GM18498 (cell line): ENCODE results near the gene PEAK1.

ENCODE experiments used
- ATAC-seq: cut with Tn5 transposase; IDR thresholded peaks from one replicate; pipeline ENCODE4 v1.9.1; 2021; ENCODE audit warnings: mild to moderate bottlenecking, moderate library complexity; ENCODE audit not compliant: unreplicated experiment

Gene PEAK1

DNA sequence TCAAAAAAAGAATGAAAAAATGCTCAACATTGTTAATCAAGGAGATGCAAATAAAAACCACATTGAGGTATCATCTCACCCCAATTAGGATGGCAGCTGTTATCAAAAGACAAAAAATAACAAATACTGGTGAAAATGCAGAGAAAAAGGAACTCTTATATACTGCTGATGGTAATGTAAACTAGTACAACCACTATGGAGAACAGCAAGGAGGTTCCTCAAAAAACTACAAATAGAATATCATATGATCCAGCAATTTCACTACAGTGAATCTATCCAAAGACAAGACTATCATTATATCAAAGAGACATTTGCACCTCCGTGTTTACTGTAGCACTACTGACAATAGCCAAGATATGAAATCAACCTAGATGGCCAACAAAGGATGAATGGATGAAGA is 58.4 kb downstream of the PEAK1 start:
- no peak for ATAC-seq

DNA sequence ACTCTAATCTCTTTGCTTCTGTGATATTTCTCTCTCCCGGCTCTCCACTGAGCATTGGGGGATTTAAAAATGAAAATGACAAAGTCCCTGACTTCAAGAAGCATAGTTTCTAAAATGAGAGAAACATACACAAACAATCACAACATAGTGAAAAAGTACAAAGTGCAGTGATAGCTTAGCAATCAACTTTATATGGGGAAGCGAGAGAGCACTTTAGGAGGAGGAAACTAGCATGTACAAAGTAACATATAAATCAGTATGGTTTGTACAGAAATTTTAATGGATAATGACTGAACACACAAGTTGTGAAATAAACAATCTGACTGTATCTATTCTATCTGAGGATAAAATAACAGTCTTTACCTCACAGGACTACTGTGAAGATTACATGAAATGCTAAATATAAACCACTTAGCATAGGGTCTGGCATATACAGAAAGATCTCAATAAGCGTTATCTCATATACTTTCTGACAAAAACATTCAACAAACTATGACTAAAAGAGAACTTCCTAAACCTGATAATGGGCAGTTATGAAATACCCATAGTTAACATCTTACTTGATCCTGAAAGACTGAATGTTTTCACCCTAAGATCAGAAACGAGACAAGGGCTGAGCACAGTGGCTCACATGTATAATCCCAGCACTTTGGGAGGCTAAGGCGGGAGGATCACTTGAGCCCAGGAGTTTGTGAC is 61.2 kb downstream of the PEAK1 start:
- ATAC-seq: no peak

DNA sequence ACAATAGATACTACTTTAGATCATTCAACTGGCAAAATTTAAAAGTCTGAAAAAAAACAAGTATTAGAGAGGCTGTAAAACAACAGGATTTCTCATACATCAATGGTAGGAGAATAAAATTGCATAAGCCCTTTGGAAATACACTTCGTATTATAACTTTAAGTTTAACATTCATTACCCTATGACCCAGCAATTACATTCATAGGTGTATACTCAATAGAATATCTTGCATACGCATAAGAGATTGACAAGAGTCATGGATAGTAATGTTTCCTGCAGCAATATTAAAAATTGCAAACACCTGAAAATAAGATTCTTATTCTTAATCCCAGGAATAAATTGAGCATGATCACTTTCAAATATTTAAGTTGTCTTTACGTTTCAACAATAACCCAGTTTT is 63.6 kb downstream of the PEAK1 start:
- no peak for ATAC-seq

DNA sequence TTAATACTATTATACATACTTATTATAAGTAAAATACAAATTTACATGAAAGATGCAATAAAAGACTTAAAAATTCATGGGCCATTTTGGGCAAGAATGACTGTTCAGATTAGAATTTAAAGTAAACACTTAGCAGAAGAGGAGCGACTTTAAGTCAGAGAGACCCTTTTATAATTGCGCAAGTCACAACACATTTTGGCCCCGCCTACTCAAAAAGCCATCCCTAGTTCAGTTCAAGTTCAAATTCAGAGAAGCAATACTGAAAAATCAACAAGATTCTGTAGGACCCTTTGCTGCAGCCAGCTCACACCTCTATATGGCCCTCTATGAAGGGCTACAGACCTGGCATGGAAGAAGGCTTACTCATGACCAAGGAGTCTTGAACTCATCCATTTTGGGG is 64.6 kb downstream of the PEAK1 start:
- ATAC-seq: no peak

DNA sequence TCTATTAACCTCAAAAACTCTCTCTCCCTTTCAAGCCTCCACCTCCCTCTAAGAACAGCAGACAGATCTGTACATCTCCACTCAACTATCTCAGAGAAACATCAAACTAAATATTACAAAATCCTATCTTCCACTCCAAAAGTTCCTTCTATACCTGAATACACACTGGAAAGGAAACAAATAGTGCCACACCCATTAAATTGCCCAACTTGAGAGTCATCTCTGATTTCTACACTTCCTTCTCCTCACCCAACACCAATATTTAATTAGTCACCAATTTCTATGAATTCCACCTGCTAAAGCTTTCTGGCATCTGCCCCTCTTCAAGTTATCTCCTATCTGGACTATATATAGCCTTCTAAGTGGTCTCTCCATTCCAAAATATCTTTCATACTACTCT is 65.8 kb downstream of the PEAK1 start:
- ATAC-seq: no peak

DNA sequence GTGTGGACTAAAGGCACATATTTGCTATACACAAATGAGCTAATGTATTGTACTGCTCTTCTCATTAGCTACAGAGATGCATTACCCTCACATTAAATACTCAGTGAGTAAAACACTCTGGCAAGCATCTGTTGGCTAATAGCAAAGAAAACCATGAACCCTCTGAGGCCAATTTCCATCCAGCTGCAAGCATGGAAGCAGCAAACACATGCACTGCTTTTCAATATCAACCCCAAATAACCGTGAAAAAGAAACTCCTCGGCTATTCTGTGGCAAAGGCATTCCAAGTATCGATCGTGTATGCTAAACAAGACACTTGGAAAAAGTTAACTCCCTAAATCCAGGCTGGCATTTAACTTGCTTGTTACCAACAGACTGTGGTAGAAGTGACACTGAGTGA is 67.0 kb downstream of the PEAK1 start:
- no peak for ATAC-seq

DNA sequence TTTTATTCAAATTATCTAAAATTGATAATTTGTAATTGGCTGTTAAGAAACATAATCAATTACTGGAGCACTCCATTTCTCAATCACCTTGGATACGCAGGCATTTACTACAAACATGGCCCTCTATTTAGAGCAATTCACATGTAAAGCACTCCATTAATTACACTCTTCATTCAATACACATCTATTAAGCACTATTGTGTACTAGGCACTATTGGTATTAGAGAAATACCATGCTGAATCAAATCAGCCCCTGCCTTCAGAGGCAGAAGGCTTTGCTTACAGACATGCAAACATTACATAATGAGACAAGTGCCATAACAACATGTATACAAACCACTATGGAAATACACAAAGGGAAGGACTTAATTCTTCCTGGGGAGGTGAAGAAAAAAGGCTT is 69.1 kb downstream of the PEAK1 start:
- no peak for ATAC-seq

DNA sequence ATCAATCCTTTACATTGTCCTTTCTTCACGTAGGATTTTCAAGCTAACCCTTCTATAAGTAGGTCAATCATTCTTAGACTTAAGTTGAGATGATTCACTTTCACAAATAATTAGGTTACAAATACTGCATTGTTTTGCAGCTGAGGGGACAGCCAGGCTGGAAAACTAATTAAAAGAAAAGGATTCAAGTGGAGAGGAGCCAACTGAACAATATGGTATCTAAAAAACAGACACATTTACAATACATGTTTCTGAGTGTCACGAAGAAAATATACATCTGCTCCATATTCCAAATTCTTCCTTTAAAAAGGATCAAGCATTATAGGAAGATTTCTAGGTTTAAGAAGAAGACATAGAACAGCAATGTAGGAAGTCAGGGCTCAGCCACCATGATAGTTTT is 70.2 kb downstream of the PEAK1 start:
- no peak for ATAC-seq

DNA sequence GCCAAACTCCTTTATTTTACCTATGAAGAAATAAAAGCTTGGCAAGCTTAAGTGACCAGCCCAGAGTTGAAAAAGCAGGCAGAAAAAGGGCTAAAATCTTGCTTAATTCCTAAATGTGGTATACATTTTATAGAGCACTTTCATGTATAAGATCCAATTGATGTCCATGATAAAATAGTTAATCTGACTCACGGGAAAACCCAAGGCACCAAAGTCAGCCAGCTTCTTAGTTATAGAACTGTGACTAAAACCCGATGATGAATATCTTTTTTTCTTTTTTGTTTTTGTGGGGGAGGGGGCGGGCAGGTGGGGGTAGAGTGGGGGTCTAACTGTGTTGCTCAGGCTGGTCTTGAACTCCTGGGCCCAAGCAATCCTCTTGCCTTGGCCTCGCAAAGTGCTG is 71.4 kb downstream of the PEAK1 start:
- no peak for ATAC-seq

DNA sequence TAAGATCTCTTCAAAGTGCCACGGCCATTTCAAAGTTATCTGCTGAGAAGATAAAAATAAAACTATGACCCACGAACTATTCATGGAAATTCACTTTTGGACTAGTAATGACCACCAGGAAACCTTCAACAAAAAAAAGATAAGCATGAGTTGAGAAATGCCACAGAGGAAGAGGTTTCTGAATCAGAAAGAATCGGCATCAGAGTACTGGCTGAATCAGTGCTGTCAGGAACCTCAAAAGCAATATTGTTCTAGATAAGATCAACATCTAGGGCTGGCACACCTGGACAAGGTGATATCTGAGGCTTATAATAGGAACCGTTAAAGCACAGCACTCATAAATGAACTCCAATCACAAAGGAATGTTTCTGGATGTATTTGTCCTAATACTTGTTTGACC is 72.7 kb downstream of the PEAK1 start:
- ATAC-seq: no peak

DNA sequence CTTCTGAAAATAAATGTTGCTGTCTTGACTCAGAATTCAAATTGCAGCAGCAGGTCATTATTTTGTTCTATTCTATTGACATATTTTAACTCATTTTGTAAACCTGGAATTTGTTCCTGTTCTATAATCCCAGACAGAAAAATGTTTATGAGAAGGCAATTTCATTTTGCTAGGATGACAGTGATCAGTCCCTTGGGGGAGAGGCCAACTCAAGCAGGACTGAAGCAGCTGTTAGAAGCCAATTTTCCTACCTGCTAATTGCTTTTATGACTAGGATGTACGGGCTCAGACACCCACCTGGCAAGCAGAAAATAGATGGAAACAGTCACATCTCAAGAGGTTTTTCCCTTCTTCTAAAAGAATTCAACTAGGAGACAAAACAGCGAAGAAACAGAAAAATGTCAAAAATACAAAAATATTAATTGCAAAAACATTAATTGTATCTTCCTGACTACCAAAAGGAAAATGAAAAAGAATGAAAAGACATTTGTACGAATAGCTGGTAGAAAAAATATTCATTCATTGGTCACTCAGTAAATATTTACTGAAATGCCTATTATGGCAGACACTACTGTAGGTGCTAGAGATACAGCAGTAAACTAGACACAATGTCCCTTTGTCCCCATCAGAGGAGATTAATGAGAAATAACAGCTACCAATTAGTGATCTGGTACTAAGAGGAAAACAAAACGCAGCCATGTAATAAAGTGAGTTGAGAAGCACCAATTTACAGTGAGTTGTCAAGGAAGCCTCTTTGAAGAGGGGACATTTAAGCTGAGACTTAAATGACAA is 73.5 kb downstream of the PEAK1 start:
- no peak for ATAC-seq

DNA sequence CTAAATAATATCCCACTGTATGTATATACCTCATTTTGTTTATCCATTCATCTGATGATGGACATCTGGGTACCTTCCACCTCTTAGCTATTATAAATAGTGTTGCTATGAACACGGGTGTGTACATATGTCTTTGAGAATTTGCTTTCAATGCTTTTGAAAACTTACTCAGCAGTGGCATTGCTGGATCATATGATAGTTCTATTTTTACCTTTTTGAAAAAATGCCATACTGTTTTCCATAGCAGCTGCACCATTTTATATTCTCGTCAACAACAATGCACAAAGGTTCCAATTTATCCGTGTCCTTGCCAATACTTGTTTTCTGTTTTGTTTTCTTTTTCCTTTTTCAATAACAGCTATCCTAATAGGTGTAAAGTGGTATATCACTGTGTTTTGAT is 77.1 kb downstream of the PEAK1 start:
- ATAC-seq: no peak

DNA sequence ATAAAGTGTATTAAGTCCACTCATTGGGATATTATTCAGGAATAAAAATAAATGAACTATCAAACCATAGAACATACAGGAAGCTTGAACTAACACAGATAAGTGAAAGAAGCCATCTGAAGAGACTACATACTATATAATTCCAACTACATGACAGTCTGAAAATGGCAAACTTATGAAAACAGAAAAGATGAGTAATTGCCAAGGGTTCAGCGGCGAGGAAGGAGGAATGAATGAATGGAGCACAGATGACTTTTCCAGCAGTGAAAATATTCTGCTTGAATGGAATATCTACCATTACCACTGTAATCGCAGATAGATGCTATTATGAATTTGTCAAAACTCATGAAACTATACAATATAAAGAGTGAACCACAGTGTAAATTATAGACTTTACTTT is 79.7 kb downstream of the PEAK1 start:
- ATAC-seq: no peak

DNA sequence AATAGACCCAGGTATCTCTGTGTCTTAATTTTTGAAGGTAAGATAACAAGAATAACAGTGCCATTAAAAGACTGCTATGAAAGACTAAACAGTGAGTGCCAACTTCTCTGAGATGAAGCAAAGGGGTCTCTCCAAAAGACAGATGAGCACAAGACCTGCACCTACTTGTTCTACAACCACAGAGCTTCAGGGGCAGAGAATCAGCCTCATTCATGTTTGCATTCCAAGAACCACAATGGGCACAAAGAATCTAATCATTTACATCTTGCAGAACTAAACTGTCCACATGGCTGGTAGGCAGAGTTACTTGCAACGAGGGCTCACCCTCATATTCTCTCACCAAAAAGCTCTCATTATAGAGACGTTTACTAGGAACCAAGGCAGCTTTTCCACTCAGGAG is 83.9 kb downstream of the PEAK1 start:
- ATAC-seq: no peak

DNA sequence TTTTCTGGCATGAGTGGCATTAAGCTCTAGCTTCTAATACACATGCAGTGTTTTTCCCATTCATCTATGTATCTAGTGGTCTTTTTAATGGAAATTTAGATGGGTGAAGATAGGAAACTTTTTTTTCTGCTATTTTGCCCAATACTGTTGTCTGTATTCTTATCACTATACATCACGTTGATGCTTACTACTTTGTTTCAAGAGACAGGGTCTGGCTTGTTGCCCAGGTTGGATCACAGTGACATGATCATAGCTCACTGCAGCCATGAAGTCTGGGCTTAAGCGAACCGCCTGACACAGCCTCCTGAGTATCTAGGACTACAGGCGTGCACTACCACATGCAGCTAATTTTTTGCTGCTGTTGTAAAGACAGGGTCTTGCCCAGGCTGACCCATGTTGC is 84.6 kb downstream of the PEAK1 start:
- ATAC-seq: no peak

DNA sequence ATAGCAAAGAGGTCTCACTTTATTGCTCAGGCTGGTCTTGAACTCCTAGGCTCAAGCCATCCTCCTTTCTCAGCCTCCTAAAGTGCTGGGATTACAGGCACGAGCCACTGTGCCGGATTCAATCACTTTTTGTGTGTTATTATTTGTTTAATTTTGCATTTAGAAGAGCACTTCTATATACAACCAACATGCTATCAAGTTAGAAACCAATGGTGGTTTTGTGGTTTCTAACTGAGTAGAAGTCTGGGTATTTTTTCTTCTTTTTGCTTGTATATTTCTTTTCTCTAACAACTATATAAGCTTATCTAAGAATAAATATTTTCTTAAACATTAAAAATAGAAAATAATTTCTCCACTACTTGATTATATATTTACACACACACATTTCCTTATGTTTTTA is 86.7 kb downstream of the PEAK1 start:
- ATAC-seq: no peak

DNA sequence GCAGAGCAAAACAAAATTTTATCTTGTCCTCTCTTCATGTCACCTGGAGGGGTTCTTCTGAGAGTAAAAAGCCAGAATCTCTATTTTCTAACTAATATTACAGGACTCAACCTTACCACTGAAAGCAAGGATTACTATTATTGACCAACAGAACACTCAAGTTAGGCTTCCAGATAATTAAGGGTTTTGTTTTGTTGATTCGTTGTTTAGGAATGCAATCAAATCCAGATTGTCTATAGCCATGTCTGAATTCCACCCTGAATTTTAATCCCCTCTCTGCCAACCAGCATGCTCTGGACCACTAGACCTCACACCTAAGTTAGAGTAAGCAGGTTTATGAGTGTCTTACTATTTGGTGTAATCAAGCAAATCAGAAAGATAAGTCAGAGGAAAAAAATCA is 90.7 kb downstream of the PEAK1 start:
- ATAC-seq: no peak

DNA sequence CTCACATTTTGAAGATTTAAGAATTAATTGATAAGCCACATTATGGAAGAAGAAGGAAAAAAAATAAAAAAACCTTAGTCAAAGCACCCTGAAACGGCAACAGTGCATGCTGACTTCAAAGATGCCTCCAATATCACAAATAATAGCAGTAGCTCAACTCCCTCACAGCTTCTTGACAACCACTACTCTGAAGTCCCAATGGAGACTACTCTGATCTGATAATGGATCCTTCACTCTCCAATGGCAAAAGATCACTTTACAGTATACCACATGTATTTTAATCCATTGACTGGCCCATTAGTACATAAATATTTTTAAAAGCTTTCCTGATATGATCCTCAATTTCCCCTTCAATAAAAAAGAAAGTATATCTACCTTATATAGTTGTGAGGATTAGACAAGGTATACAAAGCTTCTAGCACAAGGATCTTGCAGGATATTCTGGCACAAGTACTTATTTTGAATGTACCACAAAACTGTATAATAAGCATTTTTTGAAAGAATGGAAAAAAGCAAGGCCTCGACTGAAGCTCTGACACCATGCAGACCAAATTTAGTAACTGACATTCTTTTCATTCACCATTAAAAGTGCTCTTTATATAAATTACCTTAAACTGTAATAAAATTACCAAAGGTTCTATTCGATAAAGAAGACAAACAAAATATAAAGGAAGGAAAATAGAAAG is 91.9 kb downstream of the PEAK1 start:
- no peak for ATAC-seq

DNA sequence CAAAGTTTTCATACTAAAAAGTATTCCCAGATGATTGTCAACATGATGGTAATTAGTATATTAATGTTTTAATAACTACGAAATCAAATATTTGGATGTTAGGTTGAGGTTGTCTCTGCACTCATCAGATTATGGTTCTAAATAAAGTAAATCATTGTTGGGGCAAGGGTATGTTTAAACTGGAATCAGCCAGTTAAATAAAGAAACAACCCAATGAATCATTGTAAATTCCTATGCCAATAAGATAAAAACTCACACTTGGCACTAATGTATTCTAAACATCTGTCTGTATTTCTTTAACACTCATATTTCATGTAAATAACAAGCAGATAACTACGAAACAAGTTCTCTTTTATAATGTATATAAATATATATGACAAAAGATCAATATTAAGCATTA is 92.7 kb downstream of the PEAK1 start:
- no peak for ATAC-seq

DNA sequence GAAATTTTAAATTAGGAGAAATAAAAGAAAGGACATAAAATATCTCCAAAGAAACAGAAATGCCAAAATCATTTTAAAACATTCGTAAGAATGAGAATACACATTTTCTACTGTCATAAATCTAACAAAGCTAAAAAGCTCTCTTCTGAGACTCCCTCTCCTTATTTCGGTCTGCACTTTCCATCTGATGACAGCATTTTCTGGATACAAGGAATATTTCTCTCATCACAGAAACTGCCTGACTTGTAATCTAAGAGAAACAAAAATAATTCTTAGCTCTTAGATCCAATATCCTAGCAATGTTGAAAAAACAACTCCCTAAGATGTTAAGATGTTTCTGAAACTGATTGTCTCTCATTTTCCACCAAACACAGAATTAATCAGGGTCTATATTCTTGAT is 93.5 kb downstream of the PEAK1 start:
- ATAC-seq: no peak

DNA sequence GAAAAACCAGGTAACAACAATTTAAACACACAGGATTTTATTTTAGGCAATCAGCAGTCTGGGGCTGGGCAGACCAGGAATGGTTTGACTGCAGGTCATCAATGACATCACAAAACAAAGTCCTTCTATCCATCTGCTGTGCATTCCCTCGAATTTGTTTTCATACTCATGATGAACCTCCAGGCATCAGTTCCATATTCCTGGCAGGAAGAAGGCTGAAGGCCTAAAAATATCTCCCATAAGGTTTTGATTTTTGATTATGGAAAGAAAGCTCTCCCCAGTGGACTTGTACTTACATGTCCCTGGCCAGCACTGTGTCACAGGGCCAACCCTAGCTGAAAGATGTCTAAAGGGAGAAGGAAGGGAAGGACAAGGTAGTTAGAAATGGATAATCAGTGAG is 107.4 kb downstream of the PEAK1 start:
- no peak for ATAC-seq
